Esophagus squamous epithelium (tissue), 5 donors: Measurements from ENCODE around the gene TAF1L. TPM values are rescaled to one million over a fixed set of nuclear protein-coding genes. Genes with fewer than 3 reads are reported as not detected.

Experiments
- DNase-seq: peaks from one replicate; lab custom pipeline; 2025; lab: John Stamatoyannopoulos, UW
- H3K27ac ChIP-seq, 4 donors: fragments of 200-600 bp; sonication (generic); one replicate each; pipeline ENCODE4 v1.5.1; 2016 to 2019; ENCODE audit warnings: mild to moderate bottlenecking in 1 of 4
- H3K27me3 ChIP-seq, 4 donors: fragments of 200-600 bp; sonication (generic); 1 replicate in 3 of 4; 2 replicates in 1 of 4; pipeline versions ENCODE4 v1.5.1 to v1.6.0; 2017 to 2021; ENCODE audit warnings: antibody characterized with exemption in 1 of 4
- H3K36me3 ChIP-seq, 3 donors: fragments of 200-600 bp; sonication (generic); one replicate each; pipeline ENCODE4 v1.5.1; 2016 to 2019
- H3K4me1 ChIP-seq, 3 donors: fragments of 200-600 bp; sonication (generic); one replicate each; pipeline ENCODE4 v1.5.1; 2017 to 2019
- H3K4me3 ChIP-seq, 4 donors: fragments of 200-600 bp; sonication (generic); 1 replicate in 3 of 4; 2 replicates in 1 of 4; pipeline ENCODE4 v1.5.1; 2016 to 2019; ENCODE audit warnings: mild to moderate bottlenecking in 2 of 4, moderate library complexity in 1 of 4
- H3K9me3 ChIP-seq, 3 donors: fragments of 200-600 bp; sonication (generic); one replicate each; pipeline ENCODE4 v1.5.1; 2016 to 2019
- POLR2A ChIP-seq, 4 donors: fragments of 450-650 bp; IDR thresholded peaks; one replicate each; pipeline ENCODE4 v1.6.1; 2017; ENCODE audit warnings: antibody characterized with exemption in 4 of 4, mild to moderate bottlenecking in 4 of 4, moderate library complexity in 3 of 4
- WGBS, 2 donors: methylation state at CpG; one replicate each; pipeline ENCODE4 v1.1.5; 2018; 5-methylcytosine and 5-hydroxymethylcytosine counted together
- intact Hi-C: fragments of 100-400 bp; cut with DNase I; formaldehyde crosslinking; loops from one replicate; pipeline ENCODE4 v1.15.0; 2022
- total RNA-seq, 4 donors: library from RNA; depleted of rRNA; stranded (reverse); fragments of >200 nt; gene quantifications; one replicate each; pipeline ENCODE4 v1.1.0, GENCODE V29; 2016
- TF ChIP-seq, protein P1 (sequence below), 6 experiments: fragments of 450-650 bp in 4 of 6; fragments of 200-600 bp in 2 of 6; sonication (generic) in 2 of 6; IDR thresholded peaks; one replicate each; pipeline ENCODE4 v1.5.1; 2016 to 2019; ENCODE audit warnings: antibody characterized with exemption in 6 of 6, mild to moderate bottlenecking in 4 of 6, moderate library complexity in 4 of 6
- donor health status: DM: yes; HTN: yes; CAD: no.

Gene TAF1L
- total RNA-seq, 4 donors from 2014 or later = not detected

DNA sequence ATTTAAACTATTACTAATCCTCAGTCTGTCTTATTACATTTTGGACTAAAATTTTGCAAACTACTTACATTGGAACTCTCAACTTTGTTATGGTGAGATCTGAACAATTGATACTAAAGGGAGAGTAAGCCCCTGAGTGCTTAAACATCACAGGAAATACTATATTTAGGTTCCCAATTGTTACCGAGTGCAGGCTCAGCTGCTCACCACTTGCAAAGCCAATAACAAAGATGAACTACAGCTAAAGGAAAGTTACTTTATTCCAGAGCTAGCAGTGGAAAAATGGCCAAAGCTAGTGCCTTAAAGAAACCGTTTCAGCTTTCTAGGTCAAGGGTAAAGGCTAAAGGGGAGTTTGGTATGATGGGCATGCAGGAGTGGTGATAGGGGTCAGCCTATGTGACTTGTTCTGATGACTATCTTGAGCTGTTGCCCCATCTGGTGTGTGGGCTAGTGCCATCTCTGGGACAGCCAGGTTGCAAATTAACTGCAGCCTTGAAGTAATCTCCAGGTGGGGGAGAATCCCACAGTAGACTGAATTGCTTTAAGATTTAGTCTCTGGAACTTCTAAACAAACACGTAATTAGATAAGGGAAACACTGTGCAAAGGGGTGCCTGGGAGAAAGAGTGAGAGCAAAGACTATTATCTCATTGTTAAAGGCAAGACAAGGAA lies 54.7 kb downstream of the TAF1L start:
- no peak for TF ChIP-seq POLR2A (IDR thresholded peaks at IDR 0.05)
- TF ChIP-seq, protein P1, sequence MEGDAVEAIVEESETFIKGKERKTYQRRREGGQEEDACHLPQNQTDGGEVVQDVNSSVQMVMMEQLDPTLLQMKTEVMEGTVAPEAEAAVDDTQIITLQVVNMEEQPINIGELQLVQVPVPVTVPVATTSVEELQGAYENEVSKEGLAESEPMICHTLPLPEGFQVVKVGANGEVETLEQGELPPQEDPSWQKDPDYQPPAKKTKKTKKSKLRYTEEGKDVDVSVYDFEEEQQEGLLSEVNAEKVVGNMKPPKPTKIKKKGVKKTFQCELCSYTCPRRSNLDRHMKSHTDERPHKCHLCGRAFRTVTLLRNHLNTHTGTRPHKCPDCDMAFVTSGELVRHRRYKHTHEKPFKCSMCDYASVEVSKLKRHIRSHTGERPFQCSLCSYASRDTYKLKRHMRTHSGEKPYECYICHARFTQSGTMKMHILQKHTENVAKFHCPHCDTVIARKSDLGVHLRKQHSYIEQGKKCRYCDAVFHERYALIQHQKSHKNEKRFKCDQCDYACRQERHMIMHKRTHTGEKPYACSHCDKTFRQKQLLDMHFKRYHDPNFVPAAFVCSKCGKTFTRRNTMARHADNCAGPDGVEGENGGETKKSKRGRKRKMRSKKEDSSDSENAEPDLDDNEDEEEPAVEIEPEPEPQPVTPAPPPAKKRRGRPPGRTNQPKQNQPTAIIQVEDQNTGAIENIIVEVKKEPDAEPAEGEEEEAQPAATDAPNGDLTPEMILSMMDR (IDR thresholded peaks at IDR 0.05) = no peak
- Histone ChIP-seq H3K4me1 (peaks cover 0 to 8% (median 0%) of the 10 kb centered on the region in 3 donors), H3K27ac (no peak overlapping the region), H3K36me3 (no peaks in the 10 kb centered on the region), H3K27me3 (peaks cover 0 to 19% (median 0%) of the 10 kb centered on the region in 4 donors), H3K9me3 (no peaks in the 10 kb centered on the region), H3K4me3 (no peak overlapping the region)
- whole genome bisulfite sequencing, 2 donors = 7 to 21% methylated on average over 3 of the region's 3 CpGs
- DNase-seq = no peak
- intact Hi-C loops = no loop called here

GRCh38 chr9:32579706-32580331 lies 55.6 kb downstream of the TAF1L start:
- H3K36me3 ChIP-seq = no peaks in the 10 kb centered on the region
- DNase-seq = no peak
- H3K4me1 ChIP-seq = peaks cover 0 to 8% (median 0%) of the 10 kb centered on the region in 3 donors
- intact Hi-C loops = loop anchor here (5.0 kb wide), 1 partner anchor 198 kb away; the partner anchor contains the start of gene ACO1
- no peak overlapping the region for H3K27ac ChIP-seq
- 15% methylated on average over 4 of the region's 4 CpGs for WGBS, 2 donors
- H3K4me3 ChIP-seq = no peak overlapping the region
- no peaks in the 10 kb centered on the region for H3K9me3 ChIP-seq
- peaks cover 0 to 14% (median 0%) of the 10 kb centered on the region in 4 donors for H3K27me3 ChIP-seq
- TF ChIP-seq, protein P1 (IDR thresholded peaks at IDR 0.05) = peak; percentile 75 to 94 (median 84)
- no peak for TF ChIP-seq POLR2A (IDR thresholded peaks at IDR 0.05)

Other genes with a start within 250 kb of the TAF1L start
- gene RIGI, start 109.5 kb downstream of the TAF1L start, total RNA-seq = 10 to 100 TPM in 1 of 4 donors, 1 to 10 TPM in 3; 6.5 to 10.4 (median 8.4) TPM
- gene SMIM27, start 83.3 kb downstream of the TAF1L start, total RNA-seq = 1 to 10 TPM; 1.1 to 5.3 (median 2.0) TPM
- 10 to 100 TPM; 12.2 to 19.8 (median 16.0) TPM for gene TOPORS, start 83.1 kb downstream of the TAF1L start, total RNA-seq
- gene NDUFB6, start 62.5 kb downstream of the TAF1L start, total RNA-seq = 10 to 100 TPM; 33.7 to 83.7 (median 48.3) TPM
- not detected for gene TMEM215, start 147.9 kb upstream of the TAF1L start, total RNA-seq